K562 (cell line): ENCODE data around the gene ZNF81.

Source experiments
- NR2C2 ChIP-seq, 2 experiments: fragments of 200-800 bp in 1 of 2; sonication (Bioruptor generic) in 1 of 2; sonication (generic) in 1 of 2; formaldehyde crosslinking in 1 of 2; IDR thresholded peaks; 2 replicates each; pipeline versions ENCODE4 v1.6.1 to v1.8.0; 2016 to 2022; ENCODE audit warnings: mild to moderate bottlenecking in 1 of 2, missing compliant biosample characterization in 1 of 2, missing genetic modification characterization in 1 of 2, missing genetic modification reagents in 1 of 2
- POLR2AphosphoS5 ChIP-seq: IDR thresholded peaks from 2 replicates; pipeline ENCODE4 v1.6.1; 2011; ENCODE audit warnings: mild to moderate bottlenecking, low read depth, low read length, moderate library complexity; ENCODE audit not compliant: control insufficient read depth, insufficient read depth
- RB1 ChIP-seq: fragments of 450-650 bp; IDR thresholded peaks from 2 replicates; pipeline ENCODE4 v1.6.1; 2017; ENCODE audit warnings: low read depth, mild to moderate bottlenecking
- SMARCA5 ChIP-seq: fragments of 450-650 bp; IDR thresholded peaks from 2 replicates; pipeline ENCODE4 v1.6.1; 2016
- ZNF445 ChIP-seq: fragments of 250-450 bp; sonication (Bioruptor Pico); IDR thresholded peaks from 2 replicates; pipeline ENCODE4 v1.4.0; 2020; ENCODE audit warnings: low read depth, mild to moderate bottlenecking, moderate library complexity
- TF ChIP-seq, protein P1 (sequence below), 3 experiments: fragments of 200-800 bp in 1 of 3; fragments of 250-450 bp in 1 of 3; fragments of 450-650 bp in 1 of 3; sonication (Bioruptor Pico) in 1 of 3; sonication (Bioruptor generic) in 1 of 3; formaldehyde crosslinking in 1 of 3; IDR thresholded peaks; 2 replicates each; pipeline versions ENCODE4 v1.6.1 to v1.8.0; 2016 to 2022; ENCODE audit warnings: mild to moderate bottlenecking in 2 of 3, missing genetic modification characterization in 2 of 3, missing compliant biosample characterization in 1 of 3, moderate library complexity in 1 of 3
- TF ChIP-seq, protein P2 (sequence below): sonication (generic); formaldehyde crosslinking; IDR thresholded peaks from 2 replicates; pipeline ENCODE4 v1.5.0; 2020; ENCODE audit warnings: missing genetic modification reagents

DNA sequence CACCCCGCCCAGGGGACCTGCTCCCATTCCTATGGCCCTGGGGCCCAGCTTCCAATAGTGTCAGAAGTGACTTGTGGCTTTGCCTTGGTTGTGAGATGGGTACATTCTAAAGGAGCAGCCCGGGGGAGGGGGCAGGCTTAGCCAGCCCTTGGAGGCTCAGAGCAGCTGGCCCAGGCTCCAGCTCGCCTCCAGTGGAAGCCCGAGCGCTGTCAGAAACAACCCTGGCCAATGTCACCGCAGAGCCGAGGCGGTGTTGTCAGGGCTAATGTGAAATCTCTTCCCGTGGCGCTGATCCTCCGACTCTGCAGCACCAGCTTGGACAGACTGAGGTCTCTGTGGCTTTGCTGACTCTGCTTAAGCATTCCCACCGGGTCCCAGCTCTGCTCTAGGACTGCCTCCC is 29.2 kb upstream of the ZNF81 start:
- TF ChIP-seq ZNF445 (no peak), RB1 (no peak), POLR2AphosphoS5 (no peak), NR2C2 (CRISPR knock-in tag; IDR thresholded peaks at IDR 0.05) (no peak), NR2C2 (tag; IDR thresholded peaks at IDR 0.05) (no peak), SMARCA5 (no peak)
- TF ChIP-seq, protein P1, sequence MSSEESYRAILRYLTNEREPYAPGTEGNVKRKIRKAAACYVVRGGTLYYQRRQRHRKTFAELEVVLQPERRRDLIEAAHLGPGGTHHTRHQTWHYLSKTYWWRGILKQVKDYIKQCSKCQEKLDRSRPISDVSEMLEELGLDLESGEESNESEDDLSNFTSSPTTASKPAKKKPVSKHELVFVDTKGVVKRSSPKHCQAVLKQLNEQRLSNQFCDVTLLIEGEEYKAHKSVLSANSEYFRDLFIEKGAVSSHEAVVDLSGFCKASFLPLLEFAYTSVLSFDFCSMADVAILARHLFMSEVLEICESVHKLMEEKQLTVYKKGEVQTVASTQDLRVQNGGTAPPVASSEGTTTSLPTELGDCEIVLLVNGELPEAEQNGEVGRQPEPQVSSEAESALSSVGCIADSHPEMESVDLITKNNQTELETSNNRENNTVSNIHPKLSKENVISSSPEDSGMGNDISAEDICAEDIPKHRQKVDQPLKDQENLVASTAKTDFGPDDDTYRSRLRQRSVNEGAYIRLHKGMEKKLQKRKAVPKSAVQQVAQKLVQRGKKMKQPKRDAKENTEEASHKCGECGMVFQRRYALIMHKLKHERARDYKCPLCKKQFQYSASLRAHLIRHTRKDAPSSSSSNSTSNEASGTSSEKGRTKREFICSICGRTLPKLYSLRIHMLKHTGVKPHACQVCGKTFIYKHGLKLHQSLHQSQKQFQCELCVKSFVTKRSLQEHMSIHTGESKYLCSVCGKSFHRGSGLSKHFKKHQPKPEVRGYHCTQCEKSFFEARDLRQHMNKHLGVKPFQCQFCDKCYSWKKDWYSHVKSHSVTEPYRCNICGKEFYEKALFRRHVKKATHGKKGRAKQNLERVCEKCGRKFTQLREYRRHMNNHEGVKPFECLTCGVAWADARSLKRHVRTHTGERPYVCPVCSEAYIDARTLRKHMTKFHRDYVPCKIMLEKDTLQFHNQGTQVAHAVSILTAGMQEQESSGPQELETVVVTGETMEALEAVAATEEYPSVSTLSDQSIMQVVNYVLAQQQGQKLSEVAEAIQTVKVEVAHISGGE (CRISPR knock-in tag; IDR thresholded peaks at IDR 0.05): no peak
- TF ChIP-seq, protein P2, sequence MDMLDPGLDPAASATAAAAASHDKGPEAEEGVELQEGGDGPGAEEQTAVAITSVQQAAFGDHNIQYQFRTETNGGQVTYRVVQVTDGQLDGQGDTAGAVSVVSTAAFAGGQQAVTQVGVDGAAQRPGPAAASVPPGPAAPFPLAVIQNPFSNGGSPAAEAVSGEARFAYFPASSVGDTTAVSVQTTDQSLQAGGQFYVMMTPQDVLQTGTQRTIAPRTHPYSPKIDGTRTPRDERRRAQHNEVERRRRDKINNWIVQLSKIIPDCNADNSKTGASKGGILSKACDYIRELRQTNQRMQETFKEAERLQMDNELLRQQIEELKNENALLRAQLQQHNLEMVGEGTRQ (CRISPR knock-in tag): no peak
